ENCODE data around the gene KHNYN.

The KHNYN gene

DNA sequence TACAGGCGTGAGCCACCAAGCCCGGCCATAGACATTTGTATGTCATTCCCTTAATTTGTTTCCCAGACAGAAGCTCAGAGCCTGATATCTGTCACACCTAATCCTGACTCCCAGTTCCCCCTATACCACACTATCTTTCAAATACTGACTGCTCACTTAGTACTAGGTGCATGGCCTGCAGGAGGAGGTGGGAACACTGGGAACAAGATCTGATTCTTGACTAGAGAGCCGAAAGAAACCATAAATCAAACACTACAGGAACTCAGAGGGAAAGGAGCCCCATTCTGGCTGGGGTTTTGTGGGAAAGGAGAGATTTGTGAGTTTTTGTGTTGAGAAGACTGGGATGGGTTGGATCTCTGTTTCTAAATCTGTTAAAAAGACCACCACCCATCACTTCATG lies 4.9 kb downstream of the KHNYN start:
- TF ChIP-seq EZH2 (IDR thresholded peaks at IDR 0.05; ENCODE audit: borderline replicate concordance, low read length): no peak
- TF ChIP-seq, protein P1, sequence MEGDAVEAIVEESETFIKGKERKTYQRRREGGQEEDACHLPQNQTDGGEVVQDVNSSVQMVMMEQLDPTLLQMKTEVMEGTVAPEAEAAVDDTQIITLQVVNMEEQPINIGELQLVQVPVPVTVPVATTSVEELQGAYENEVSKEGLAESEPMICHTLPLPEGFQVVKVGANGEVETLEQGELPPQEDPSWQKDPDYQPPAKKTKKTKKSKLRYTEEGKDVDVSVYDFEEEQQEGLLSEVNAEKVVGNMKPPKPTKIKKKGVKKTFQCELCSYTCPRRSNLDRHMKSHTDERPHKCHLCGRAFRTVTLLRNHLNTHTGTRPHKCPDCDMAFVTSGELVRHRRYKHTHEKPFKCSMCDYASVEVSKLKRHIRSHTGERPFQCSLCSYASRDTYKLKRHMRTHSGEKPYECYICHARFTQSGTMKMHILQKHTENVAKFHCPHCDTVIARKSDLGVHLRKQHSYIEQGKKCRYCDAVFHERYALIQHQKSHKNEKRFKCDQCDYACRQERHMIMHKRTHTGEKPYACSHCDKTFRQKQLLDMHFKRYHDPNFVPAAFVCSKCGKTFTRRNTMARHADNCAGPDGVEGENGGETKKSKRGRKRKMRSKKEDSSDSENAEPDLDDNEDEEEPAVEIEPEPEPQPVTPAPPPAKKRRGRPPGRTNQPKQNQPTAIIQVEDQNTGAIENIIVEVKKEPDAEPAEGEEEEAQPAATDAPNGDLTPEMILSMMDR (IDR thresholded peaks at IDR 0.05; ENCODE audit: low read length): no peak
- Histone ChIP-seq H3K4me3 (ENCODE audit: low read depth, low read length, poor library complexity, severe bottlenecking) (no peak overlapping the region), H3K4me2 (ENCODE audit: low read length) (no peak overlapping the region), H3K9me2 (ENCODE audit: low read depth, low read length) (no peaks in the 10 kb centered on the region), H3K36me3 (ENCODE audit: insufficient read depth, low read length) (peaks cover 64% of the 10 kb centered on the region), H3K27me3 (ENCODE audit: insufficient read depth, low read length) (no peaks in the 10 kb centered on the region), H3K27ac (ENCODE audit: low read depth, low read length, poor library complexity, severe bottlenecking) (no peak overlapping the region), H2AFZ (ENCODE audit: low read length) (no peak overlapping the region), H3F3A (ENCODE audit: insufficient read depth, low read length) (no peaks in the 10 kb centered on the region; the same call in 1 of the 2 replicates), H3K9ac (ENCODE audit: low read length) (no peak overlapping the region), H4K20me1 (ENCODE audit: insufficient read depth, low read length) (no peaks in the 10 kb centered on the region), H3K9me3 (ENCODE audit: low read length) (no peaks in the 10 kb centered on the region), H3K79me2 (ENCODE audit: insufficient read depth, low read length) (no peaks in the 10 kb centered on the region), H3K4me1 (ENCODE audit: insufficient read depth, low read length, severe bottlenecking) (peaks cover 37% of the 10 kb centered on the region)

DNA sequence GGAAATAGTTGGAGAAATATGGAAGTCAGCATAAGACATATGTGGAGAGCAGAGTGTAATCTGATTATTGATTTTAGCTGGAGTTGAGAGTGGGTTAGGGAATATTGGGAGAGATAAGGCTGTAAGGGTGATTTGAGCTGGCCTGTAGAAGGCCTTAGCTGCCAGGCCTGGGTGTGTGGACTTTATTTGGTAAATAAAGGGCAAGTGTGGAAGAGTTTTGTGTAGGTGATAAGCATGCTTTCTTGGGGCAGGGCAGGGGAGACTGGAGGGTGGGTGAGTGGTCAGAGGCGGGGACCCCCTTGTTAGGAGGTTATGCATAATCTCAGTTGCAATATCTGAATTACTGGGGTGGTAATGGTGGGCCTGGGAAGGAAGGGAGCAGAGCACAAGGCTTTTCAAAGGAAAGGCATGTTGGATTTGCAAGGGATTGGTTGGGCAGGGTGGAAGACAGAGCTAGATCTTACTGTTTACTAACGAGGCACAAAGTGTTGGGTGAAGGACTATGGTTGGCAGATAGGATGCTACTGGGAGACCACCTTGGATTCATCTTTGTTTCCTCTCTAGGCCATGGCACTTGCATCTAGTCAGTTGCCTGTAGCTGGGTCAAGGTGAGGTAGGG lies 5.5 kb downstream of the KHNYN start:
- Histone ChIP-seq H3F3A (ENCODE audit: insufficient read depth, low read length) (no peaks in the 10 kb centered on the region; the same call in 1 of the 2 replicates), H3K27ac (ENCODE audit: low read depth, low read length, poor library complexity, severe bottlenecking) (no peak overlapping the region), H2AFZ (ENCODE audit: low read length) (no peak overlapping the region), H3K4me2 (ENCODE audit: low read length) (no peak overlapping the region), H3K27me3 (ENCODE audit: insufficient read depth, low read length) (no peaks in the 10 kb centered on the region), H3K9ac (ENCODE audit: low read length) (no peak overlapping the region), H4K20me1 (ENCODE audit: insufficient read depth, low read length) (no peaks in the 10 kb centered on the region), H3K4me3 (ENCODE audit: low read depth, low read length, poor library complexity, severe bottlenecking) (no peak overlapping the region), H3K4me1 (ENCODE audit: insufficient read depth, low read length, severe bottlenecking) (peaks cover 40% of the 10 kb centered on the region), H3K79me2 (ENCODE audit: insufficient read depth, low read length) (no peaks in the 10 kb centered on the region), H3K9me3 (ENCODE audit: low read length) (no peaks in the 10 kb centered on the region), H3K36me3 (ENCODE audit: insufficient read depth, low read length) (peaks cover 70% of the 10 kb centered on the region), H3K9me2 (ENCODE audit: low read depth, low read length) (no peaks in the 10 kb centered on the region)
- TF ChIP-seq, protein P1 (IDR thresholded peaks at IDR 0.05; ENCODE audit: low read length): no peak
- TF ChIP-seq EZH2 (IDR thresholded peaks at IDR 0.05; ENCODE audit: borderline replicate concordance, low read length): no peak

DNA sequence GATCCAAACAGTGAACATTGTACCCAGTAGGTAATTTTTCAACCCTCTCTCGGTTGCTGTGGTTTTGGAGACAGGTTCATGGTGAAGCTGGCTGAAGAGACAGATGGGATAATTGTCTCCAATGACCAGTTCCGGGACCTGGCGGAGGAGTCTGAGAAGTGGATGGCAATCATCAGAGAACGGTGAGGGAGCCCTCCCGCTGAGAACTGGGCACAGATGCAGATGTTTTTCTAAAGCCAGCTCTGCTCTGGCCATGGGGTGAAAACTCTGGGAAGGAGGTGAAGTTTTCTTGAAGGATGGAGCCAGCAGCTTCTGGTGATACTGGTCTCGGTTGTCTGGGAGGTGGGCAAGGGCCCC lies 6.2 kb downstream of the KHNYN start:
- H3K4me3 ChIP-seq (ENCODE audit: low read depth, low read length, poor library complexity, severe bottlenecking): no peak overlapping the region
- H3K9me2 ChIP-seq (ENCODE audit: low read depth, low read length): no peaks in the 10 kb centered on the region
- no peaks in the 10 kb centered on the region for H3K9me3 ChIP-seq (ENCODE audit: low read length)
- TF ChIP-seq, protein P1 (IDR thresholded peaks at IDR 0.05; ENCODE audit: low read length): no peak
- TF ChIP-seq EZH2 (IDR thresholded peaks at IDR 0.05; ENCODE audit: borderline replicate concordance, low read length): no peak
- H3K79me2 ChIP-seq (ENCODE audit: insufficient read depth, low read length): no peaks in the 10 kb centered on the region
- no peak overlapping the region for H3K27ac ChIP-seq (ENCODE audit: low read depth, low read length, poor library complexity, severe bottlenecking)
- peaks cover 42% of the 10 kb centered on the region for H3K4me1 ChIP-seq (ENCODE audit: insufficient read depth, low read length, severe bottlenecking)
- no peak overlapping the region for H2AFZ ChIP-seq (ENCODE audit: low read length)
- peaks cover 77% of the 10 kb centered on the region for H3K36me3 ChIP-seq (ENCODE audit: insufficient read depth, low read length)
- H3K27me3 ChIP-seq (ENCODE audit: insufficient read depth, low read length): no peaks in the 10 kb centered on the region
- no peak overlapping the region for H3K4me2 ChIP-seq (ENCODE audit: low read length)
- no peaks in the 10 kb centered on the region; the same call in 1 of the 2 replicates for H3F3A ChIP-seq (ENCODE audit: insufficient read depth, low read length)
- H3K9ac ChIP-seq (ENCODE audit: low read length): no peak overlapping the region
- H4K20me1 ChIP-seq (ENCODE audit: insufficient read depth, low read length): no peaks in the 10 kb centered on the region

All from OCI-LY1 (cell line).